ENCODE results near the gene CAND1. TPM values are rescaled to one million over a fixed set of nuclear protein-coding genes. Genes with fewer than 3 reads are reported as not detected.

The CAND1 gene
- total RNA-seq, 1 experiment from 2014 or later: 236 TPM

DNA sequence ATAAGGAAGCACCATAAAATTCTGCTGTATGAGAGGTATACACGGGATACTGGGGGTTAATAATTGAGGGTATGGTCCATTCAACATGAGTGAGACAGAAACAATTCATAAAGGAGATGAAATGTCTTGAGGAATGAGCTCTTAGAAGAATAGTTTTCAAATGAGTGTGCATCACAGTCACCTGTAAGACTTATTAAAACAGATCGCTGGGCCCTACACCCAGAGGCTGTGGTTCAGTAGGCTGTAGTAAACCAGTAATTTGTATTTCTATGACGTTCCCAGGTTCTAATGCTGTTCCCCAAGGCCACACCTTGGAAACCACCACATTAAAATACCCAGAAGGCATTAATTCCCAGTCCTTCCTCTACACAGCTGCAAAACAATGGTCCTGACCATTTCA is 49.6 kb downstream of the CAND1 start:
- H3K27ac Mint-ChIP-seq: no peak overlapping the region; the same call in 1 of the 2 replicates
- no peak for DNase-seq (ENCODE audit: low spot score)
- ATAC-seq: no peak
- peaks cover 14% of the 10 kb centered on the region for H3K9me3 Mint-ChIP-seq
- peaks cover 47% of the 10 kb centered on the region for H3K36me3 Mint-ChIP-seq
- H3K4me3 Mint-ChIP-seq: no peak overlapping the region
- TF ChIP-seq, protein P1, sequence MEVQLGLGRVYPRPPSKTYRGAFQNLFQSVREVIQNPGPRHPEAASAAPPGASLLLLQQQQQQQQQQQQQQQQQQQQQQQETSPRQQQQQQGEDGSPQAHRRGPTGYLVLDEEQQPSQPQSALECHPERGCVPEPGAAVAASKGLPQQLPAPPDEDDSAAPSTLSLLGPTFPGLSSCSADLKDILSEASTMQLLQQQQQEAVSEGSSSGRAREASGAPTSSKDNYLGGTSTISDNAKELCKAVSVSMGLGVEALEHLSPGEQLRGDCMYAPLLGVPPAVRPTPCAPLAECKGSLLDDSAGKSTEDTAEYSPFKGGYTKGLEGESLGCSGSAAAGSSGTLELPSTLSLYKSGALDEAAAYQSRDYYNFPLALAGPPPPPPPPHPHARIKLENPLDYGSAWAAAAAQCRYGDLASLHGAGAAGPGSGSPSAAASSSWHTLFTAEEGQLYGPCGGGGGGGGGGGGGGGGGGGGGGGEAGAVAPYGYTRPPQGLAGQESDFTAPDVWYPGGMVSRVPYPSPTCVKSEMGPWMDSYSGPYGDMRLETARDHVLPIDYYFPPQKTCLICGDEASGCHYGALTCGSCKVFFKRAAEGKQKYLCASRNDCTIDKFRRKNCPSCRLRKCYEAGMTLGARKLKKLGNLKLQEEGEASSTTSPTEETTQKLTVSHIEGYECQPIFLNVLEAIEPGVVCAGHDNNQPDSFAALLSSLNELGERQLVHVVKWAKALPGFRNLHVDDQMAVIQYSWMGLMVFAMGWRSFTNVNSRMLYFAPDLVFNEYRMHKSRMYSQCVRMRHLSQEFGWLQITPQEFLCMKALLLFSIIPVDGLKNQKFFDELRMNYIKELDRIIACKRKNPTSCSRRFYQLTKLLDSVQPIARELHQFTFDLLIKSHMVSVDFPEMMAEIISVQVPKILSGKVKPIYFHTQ (CRISPR knock-in tag; IDR thresholded peaks at IDR 0.05): no peak
- TF ChIP-seq NFE2L1 (CRISPR knock-in tag; IDR thresholded peaks at IDR 0.05) (no peak), KAT7 (CRISPR knock-in tag; IDR thresholded peaks at IDR 0.05; ENCODE audit: borderline replicate concordance) (no peak), FOXJ3 (CRISPR knock-in tag; IDR thresholded peaks at IDR 0.05; ENCODE audit: borderline replicate concordance) (no peak), EMX1 (CRISPR knock-in tag; IDR thresholded peaks at IDR 0.05) (no peak), SMAD4 (CRISPR knock-in tag; IDR thresholded peaks at IDR 0.05) (no peak), ZNF423 (CRISPR knock-in tag; IDR thresholded peaks at IDR 0.05) (no peak), RORB (CRISPR knock-in tag; IDR thresholded peaks at IDR 0.05) (no peak), FOXK1 (CRISPR knock-in tag; IDR thresholded peaks at IDR 0.05) (no peak), SP1 (CRISPR knock-in tag; conservative IDR thresholded peaks at IDR 0.05) (no peak), NR1H2 (CRISPR knock-in tag; IDR thresholded peaks at IDR 0.05) (no peak)
- TF ChIP-seq, protein P2, sequence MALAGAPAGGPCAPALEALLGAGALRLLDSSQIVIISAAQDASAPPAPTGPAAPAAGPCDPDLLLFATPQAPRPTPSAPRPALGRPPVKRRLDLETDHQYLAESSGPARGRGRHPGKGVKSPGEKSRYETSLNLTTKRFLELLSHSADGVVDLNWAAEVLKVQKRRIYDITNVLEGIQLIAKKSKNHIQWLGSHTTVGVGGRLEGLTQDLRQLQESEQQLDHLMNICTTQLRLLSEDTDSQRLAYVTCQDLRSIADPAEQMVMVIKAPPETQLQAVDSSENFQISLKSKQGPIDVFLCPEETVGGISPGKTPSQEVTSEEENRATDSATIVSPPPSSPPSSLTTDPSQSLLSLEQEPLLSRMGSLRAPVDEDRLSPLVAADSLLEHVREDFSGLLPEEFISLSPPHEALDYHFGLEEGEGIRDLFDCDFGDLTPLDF (CRISPR knock-in tag; IDR thresholded peaks at IDR 0.05): no peak
- TF ChIP-seq, protein P3, sequence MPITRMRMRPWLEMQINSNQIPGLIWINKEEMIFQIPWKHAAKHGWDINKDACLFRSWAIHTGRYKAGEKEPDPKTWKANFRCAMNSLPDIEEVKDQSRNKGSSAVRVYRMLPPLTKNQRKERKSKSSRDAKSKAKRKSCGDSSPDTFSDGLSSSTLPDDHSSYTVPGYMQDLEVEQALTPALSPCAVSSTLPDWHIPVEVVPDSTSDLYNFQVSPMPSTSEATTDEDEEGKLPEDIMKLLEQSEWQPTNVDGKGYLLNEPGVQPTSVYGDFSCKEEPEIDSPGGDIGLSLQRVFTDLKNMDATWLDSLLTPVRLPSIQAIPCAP (CRISPR knock-in tag; IDR thresholded peaks at IDR 0.05): no peak
- TF ChIP-seq, protein P4, sequence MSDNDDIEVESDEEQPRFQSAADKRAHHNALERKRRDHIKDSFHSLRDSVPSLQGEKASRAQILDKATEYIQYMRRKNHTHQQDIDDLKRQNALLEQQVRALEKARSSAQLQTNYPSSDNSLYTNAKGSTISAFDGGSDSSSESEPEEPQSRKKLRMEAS (CRISPR knock-in tag; IDR thresholded peaks at IDR 0.05): no peak
- TF ChIP-seq, protein P5, sequence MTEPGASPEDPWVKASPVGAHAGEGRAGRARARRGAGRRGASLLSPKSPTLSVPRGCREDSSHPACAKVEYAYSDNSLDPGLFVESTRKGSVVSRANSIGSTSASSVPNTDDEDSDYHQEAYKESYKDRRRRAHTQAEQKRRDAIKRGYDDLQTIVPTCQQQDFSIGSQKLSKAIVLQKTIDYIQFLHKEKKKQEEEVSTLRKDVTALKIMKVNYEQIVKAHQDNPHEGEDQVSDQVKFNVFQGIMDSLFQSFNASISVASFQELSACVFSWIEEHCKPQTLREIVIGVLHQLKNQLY (CRISPR knock-in tag; IDR thresholded peaks at IDR 0.05): no peak
- TF ChIP-seq, protein P6, sequence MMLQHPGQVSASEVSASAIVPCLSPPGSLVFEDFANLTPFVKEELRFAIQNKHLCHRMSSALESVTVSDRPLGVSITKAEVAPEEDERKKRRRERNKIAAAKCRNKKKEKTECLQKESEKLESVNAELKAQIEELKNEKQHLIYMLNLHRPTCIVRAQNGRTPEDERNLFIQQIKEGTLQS (CRISPR knock-in tag; conservative IDR thresholded peaks at IDR 0.05): no peak
- peaks cover 4% of the 10 kb centered on the region for H3K4me1 Mint-ChIP-seq
- H3K27me3 Mint-ChIP-seq (ENCODE audit: low read depth): no peaks in the 10 kb centered on the region
- POLR2A ChIA-PET: no interaction called here
- CTCF ChIA-PET: no interaction called here

DNA sequence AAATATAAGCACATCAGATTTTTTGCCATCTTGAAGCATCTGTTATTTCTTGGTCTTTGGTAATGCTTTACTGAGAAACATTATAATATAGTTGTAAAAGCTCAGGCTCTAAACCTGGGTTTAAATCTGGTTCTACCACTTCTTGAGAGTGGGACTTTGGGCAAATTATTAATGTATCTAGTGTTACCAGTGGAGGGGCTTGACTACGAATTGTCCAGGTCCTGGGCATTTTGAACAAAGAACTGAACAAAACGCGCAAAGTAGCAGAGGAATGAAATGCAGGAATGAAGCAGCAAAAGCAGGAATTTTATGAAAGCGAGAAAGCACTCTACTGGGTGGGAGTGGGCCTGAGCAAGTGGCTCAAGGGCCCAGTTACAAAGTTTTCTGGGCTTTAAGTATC is 50.8 kb downstream of the CAND1 start:
- H3K9me3 Mint-ChIP-seq: peaks cover 25% of the 10 kb centered on the region
- POLR2A ChIA-PET: no interaction called here
- ATAC-seq: no peak
- CTCF ChIA-PET: no interaction called here
- peaks cover 48% of the 10 kb centered on the region for H3K36me3 Mint-ChIP-seq
- H3K4me3 Mint-ChIP-seq: no peak overlapping the region
- TF ChIP-seq NR1H2 (CRISPR knock-in tag; IDR thresholded peaks at IDR 0.05): no peak
- H3K4me1 Mint-ChIP-seq: peaks cover 4% of the 10 kb centered on the region
- no peak overlapping the region for H3K27ac Mint-ChIP-seq
- no peaks in the 10 kb centered on the region for H3K27me3 Mint-ChIP-seq (ENCODE audit: low read depth)
- no peak for DNase-seq (ENCODE audit: low spot score)

DNA sequence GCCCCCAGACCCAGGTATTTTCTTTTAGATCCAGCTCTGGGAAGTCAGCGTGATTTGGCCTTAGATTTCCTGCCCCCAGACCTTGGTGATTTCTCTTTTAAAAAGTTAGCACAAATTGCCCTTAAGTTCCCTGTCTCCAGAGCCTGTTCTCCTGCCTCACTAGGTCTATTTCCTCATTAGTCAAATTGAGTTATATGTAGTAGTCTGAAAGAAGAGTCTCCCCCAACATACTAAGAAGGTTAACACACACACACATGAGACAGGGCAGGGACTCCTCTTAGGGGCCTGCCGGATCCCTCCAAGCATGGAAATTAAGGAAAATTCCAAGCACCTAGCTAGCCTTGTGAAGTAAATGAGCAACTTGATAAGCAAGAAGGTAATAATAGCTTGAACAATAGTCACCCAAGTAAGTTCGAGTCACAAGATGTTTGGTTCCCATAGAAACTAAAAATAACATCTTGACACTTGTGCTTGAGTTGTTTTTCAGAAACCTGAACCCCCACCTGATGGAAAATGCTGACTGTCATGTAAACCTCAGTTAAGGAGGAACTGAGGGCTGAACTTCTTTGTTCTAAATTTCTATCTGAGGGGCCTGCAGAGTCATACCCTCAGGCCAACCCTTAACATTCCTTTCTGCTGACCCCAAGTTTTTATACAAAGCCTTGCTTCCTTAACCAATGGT is 51.6 kb downstream of the CAND1 start:
- H3K27ac Mint-ChIP-seq: peak overlapping the region; percentile 31; the same call in 1 of the 2 replicates
- POLR2A ChIA-PET: no interaction called here
- ATAC-seq: peak; percentile 43
- H3K36me3 Mint-ChIP-seq: peaks cover 51% of the 10 kb centered on the region
- H3K4me1 Mint-ChIP-seq: peaks cover 4% of the 10 kb centered on the region
- H3K27me3 Mint-ChIP-seq (ENCODE audit: low read depth): no peaks in the 10 kb centered on the region
- H3K4me3 Mint-ChIP-seq: no peak overlapping the region
- CTCF ChIA-PET: no interaction called here
- DNase-seq (ENCODE audit: low spot score): no peak
- H3K9me3 Mint-ChIP-seq: peaks cover 33% of the 10 kb centered on the region
- TF ChIP-seq, protein P7, sequence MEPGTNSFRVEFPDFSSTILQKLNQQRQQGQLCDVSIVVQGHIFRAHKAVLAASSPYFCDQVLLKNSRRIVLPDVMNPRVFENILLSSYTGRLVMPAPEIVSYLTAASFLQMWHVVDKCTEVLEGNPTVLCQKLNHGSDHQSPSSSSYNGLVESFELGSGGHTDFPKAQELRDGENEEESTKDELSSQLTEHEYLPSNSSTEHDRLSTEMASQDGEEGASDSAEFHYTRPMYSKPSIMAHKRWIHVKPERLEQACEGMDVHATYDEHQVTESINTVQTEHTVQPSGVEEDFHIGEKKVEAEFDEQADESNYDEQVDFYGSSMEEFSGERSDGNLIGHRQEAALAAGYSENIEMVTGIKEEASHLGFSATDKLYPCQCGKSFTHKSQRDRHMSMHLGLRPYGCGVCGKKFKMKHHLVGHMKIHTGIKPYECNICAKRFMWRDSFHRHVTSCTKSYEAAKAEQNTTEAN (CRISPR knock-in tag; IDR thresholded peaks at IDR 0.05): no peak
- TF ChIP-seq ELF4 (CRISPR knock-in tag; IDR thresholded peaks at IDR 0.05; ENCODE audit: low read depth): no peak
- TF ChIP-seq, protein P8, sequence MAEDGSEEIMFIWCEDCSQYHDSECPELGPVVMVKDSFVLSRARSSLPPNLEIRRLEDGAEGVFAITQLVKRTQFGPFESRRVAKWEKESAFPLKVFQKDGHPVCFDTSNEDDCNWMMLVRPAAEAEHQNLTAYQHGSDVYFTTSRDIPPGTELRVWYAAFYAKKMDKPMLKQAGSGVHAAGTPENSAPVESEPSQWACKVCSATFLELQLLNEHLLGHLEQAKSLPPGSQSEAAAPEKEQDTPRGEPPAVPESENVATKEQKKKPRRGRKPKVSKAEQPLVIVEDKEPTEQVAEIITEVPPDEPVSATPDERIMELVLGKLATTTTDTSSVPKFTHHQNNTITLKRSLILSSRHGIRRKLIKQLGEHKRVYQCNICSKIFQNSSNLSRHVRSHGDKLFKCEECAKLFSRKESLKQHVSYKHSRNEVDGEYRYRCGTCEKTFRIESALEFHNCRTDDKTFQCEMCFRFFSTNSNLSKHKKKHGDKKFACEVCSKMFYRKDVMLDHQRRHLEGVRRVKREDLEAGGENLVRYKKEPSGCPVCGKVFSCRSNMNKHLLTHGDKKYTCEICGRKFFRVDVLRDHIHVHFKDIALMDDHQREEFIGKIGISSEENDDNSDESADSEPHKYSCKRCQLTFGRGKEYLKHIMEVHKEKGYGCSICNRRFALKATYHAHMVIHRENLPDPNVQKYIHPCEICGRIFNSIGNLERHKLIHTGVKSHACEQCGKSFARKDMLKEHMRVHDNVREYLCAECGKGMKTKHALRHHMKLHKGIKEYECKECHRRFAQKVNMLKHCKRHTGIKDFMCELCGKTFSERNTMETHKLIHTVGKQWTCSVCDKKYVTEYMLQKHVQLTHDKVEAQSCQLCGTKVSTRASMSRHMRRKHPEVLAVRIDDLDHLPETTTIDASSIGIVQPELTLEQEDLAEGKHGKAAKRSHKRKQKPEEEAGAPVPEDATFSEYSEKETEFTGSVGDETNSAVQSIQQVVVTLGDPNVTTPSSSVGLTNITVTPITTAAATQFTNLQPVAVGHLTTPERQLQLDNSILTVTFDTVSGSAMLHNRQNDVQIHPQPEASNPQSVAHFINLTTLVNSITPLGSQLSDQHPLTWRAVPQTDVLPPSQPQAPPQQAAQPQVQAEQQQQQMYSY (CRISPR knock-in tag; IDR thresholded peaks at IDR 0.05): no peak
- TF ChIP-seq GABPB1 (CRISPR knock-in tag; IDR thresholded peaks at IDR 0.05): no peak
- no peak for TF ChIP-seq EMX1 (CRISPR knock-in tag; IDR thresholded peaks at IDR 0.05)
- TF ChIP-seq, protein P4 (CRISPR knock-in tag; IDR thresholded peaks at IDR 0.05): no peak
- TF ChIP-seq CBFB (CRISPR knock-in tag; IDR thresholded peaks at IDR 0.05; ENCODE audit: low read depth): no peak
- TF ChIP-seq KAT7 (CRISPR knock-in tag; IDR thresholded peaks at IDR 0.05; ENCODE audit: borderline replicate concordance): no peak

All from WTC11 (cell line).